Stomach (tissue), 9 donors: Measurements from ENCODE around the gene CHCHD6. TPM values are rescaled to one million over a fixed set of nuclear protein-coding genes. Genes with fewer than 3 reads are reported as not detected.

ENCODE experiments used
- DNase-seq, 2 donors: peaks; one replicate each; pipeline versions ENCODE4 v3.0.0 to v3.0.0-alpha.2; 2013 to 2019
- H3K27ac ChIP-seq, 5 donors: fragments of 200-600 bp in 4 of 5; sonication (generic) in 4 of 5; one replicate each; pipeline ENCODE4 v1.5.1; 2013 to 2019; ENCODE audit warnings: mild to moderate bottlenecking in 1 of 5, moderate library complexity in 1 of 5
- H3K27me3 ChIP-seq, 3 donors: fragments of 200-600 bp; sonication (generic); one replicate each; pipeline ENCODE4 v1.5.1; 2017 to 2019; ENCODE audit warnings: mixed run types in 1 of 3
- H3K36me3 ChIP-seq, 4 donors: fragments of 200-600 bp; sonication (generic); 1 replicate in 3 of 4; 2 replicates in 1 of 4; pipeline ENCODE4 v1.5.1; 2016 to 2019
- H3K4me1 ChIP-seq, 4 donors: fragments of 200-600 bp; sonication (generic); one replicate each; pipeline ENCODE4 v1.5.1; 2016 to 2019
- H3K4me3 ChIP-seq, 4 donors: fragments of 200-600 bp; sonication (generic) in 3 of 4; one replicate each; pipeline ENCODE4 v1.5.1; 2016 to 2019; ENCODE audit warnings: mild to moderate bottlenecking in 1 of 4
- H3K9me3 ChIP-seq, 4 donors: fragments of 200-600 bp; sonication (generic); one replicate each; pipeline ENCODE4 v1.5.1; 2016 to 2019
- EP300 ChIP-seq: sonication (generic); formaldehyde crosslinking; IDR thresholded peaks from one replicate; pipeline ENCODE4 v1.6.1; 2017; ENCODE audit warnings: antibody characterized with exemption
- POLR2A ChIP-seq, 4 donors: fragments of 450-650 bp; IDR thresholded peaks; one replicate each; pipeline ENCODE4 v1.6.1; 2016; ENCODE audit warnings: antibody characterized with exemption in 4 of 4, control low read depth in 2 of 4, mild to moderate bottlenecking in 1 of 4, moderate library complexity in 1 of 4
- POLR2AphosphoS5 ChIP-seq, 3 donors: sonication (generic); formaldehyde crosslinking; IDR thresholded peaks; one replicate each; pipeline ENCODE4 v1.6.1; 2016; ENCODE audit warnings: antibody characterized with exemption in 3 of 3
- WGBS, 5 donors: extraction: QIAGEN DNeasy Blood & Tissue Kit in 3 of 5; methylation state at CpG; one replicate each; pipeline versions ENCODE4 v1.1.5 to v1.1.7; 2013 to 2018; 5-methylcytosine and 5-hydroxymethylcytosine counted together
- intact Hi-C: fragments of 100-400 bp; cut with DNase I; formaldehyde crosslinking; loops from one replicate; pipeline ENCODE4 v1.15.1; 2023; ENCODE audit warnings: low total_unique reads
- polyA plus RNA-seq, 3 donors: library from polyadenylated mRNA; stranded (reverse); fragments of 200-250 nt; gene quantifications; one replicate each; pipeline ENCODE4 v1.2.3, GENCODE V29; 2013
- total RNA-seq, 5 donors: library from RNA; depleted of rRNA; stranded (reverse); fragments of >200 nt; gene quantifications; one replicate each; pipeline versions ENCODE4 v1.1.0 to v1.2.3, GENCODE V29; 2014 to 2016
- TF ChIP-seq, protein P1 (sequence below), 7 experiments: fragments of 450-650 bp in 4 of 7; fragments of 200-600 bp in 3 of 7; sonication (generic) in 3 of 7; IDR thresholded peaks; one replicate each; pipeline ENCODE4 v1.5.1; 2016 to 2019; ENCODE audit warnings: antibody characterized with exemption in 7 of 7, control low read depth in 2 of 7, mild to moderate bottlenecking in 1 of 7
- donor health status: healthy with polysubstance abuse.
- donor health status: Bipolar disorder and iron deficiency.
- donor health status: healthy.

Gene CHCHD6
- total and polyA plus RNA-seq, 8 donors = 4.0 to 40.8 (median 11.9) TPM; not detected in 1

DNA sequence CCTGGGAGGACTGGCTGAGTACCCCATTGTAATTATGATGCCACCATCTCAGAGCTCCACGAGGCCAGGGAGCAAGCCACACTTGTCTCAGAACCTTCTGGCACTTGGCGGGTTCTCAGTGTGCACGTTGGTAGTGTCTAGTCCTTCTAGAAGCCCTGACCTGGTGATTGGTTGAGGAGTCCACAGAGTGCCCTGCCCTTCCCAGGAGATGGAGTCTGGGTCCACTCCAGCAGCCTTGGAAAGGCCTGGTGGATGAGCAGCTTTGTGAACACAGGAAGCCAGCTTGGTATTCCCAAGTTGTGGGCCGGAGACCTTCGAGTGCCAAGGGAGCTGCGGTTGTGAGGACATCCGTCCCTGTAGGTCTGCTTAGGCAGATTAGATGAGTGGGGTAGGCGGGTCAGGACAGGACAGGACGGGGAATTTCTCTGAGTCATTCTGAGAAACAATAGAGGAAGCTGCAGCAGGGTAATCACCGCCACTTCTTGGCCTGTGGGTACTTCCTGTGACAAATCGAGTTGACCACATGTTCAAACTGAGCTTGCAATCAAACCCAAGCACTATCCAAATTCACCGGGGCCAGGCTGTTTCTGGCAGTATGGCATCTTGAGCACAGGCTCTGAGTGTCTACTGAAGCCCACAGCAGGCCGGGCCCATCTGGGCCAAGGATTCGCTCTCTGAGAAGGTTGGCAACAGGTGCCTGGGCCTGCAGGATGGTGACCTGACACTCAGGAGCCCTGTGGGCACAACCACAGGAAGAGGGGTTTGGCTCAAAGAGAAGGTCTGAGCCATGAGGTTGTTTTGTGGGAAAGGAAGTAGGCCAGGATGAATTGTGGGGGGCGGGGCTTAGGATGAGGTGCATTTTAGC is 207.4 kb downstream of the CHCHD6 start:
- Histone ChIP-seq H3K36me3 (peaks cover 0 to 14% (median 6%) of the 10 kb centered on the region in 4 donors), H3K9me3 (no peaks in the 10 kb centered on the region), H3K27ac (peak overlapping the region in 2 of 5 donors; percentile 65), H3K4me3 (no peak overlapping the region), H3K4me1 (peaks cover 0 to 20% (median 0%) of the 10 kb centered on the region in 4 donors), H3K27me3 (no peaks in the 10 kb centered on the region)
- 60 to 74% (median 73%) methylated on average over 12 to 15 of the region's 15 CpGs for WGBS, 5 donors
- peak; percentile 37 to 74 for DNase-seq
- TF ChIP-seq, protein P1, sequence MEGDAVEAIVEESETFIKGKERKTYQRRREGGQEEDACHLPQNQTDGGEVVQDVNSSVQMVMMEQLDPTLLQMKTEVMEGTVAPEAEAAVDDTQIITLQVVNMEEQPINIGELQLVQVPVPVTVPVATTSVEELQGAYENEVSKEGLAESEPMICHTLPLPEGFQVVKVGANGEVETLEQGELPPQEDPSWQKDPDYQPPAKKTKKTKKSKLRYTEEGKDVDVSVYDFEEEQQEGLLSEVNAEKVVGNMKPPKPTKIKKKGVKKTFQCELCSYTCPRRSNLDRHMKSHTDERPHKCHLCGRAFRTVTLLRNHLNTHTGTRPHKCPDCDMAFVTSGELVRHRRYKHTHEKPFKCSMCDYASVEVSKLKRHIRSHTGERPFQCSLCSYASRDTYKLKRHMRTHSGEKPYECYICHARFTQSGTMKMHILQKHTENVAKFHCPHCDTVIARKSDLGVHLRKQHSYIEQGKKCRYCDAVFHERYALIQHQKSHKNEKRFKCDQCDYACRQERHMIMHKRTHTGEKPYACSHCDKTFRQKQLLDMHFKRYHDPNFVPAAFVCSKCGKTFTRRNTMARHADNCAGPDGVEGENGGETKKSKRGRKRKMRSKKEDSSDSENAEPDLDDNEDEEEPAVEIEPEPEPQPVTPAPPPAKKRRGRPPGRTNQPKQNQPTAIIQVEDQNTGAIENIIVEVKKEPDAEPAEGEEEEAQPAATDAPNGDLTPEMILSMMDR (IDR thresholded peaks at IDR 0.05) = no peak
- TF ChIP-seq POLR2AphosphoS5 (IDR thresholded peaks at IDR 0.05) = no peak
- intact Hi-C loops = no loop called here

DNA sequence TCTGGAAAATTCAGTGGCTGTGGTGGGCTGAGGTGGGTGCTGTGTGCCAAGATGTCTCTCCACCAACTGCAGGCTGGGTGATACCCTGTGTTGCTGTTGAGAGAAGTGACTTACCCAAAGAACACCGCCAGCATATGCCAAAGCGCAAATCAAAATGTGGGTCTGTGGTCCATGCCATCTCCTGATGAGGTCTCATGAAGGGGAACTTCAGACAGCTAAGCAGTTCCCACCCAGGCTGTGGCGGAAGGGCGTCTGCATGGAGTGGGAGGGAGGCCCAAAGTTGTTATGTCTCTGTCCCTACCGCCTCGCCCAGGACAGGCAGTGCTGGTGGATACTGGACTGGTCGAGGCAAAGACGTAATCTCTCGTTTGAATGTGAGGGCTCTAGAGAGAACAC is 208.0 kb downstream of the CHCHD6 start:
- H3K4me1 ChIP-seq = peaks cover 0 to 20% (median 0%) of the 10 kb centered on the region in 4 donors
- no peak overlapping the region for H3K4me3 ChIP-seq
- no peaks in the 10 kb centered on the region for H3K27me3 ChIP-seq
- intact Hi-C loops = no loop called here
- WGBS, 5 donors = 91 to 99% (median 94%) methylated on average over 9 of the region's 9 CpGs
- no peaks in the 10 kb centered on the region for H3K9me3 ChIP-seq
- no peak for TF ChIP-seq EP300
- no peak for TF ChIP-seq POLR2A (IDR thresholded peaks at IDR 0.05)
- TF ChIP-seq, protein P1 (IDR thresholded peaks at IDR 0.05) = no peak
- no peak for TF ChIP-seq POLR2AphosphoS5 (IDR thresholded peaks at IDR 0.05)
- no peak for DNase-seq
- H3K27ac ChIP-seq = peak overlapping the region in 2 of 5 donors; percentile 65
- H3K36me3 ChIP-seq = peaks cover 0 to 20% (median 12%) of the 10 kb centered on the region in 4 donors

DNA sequence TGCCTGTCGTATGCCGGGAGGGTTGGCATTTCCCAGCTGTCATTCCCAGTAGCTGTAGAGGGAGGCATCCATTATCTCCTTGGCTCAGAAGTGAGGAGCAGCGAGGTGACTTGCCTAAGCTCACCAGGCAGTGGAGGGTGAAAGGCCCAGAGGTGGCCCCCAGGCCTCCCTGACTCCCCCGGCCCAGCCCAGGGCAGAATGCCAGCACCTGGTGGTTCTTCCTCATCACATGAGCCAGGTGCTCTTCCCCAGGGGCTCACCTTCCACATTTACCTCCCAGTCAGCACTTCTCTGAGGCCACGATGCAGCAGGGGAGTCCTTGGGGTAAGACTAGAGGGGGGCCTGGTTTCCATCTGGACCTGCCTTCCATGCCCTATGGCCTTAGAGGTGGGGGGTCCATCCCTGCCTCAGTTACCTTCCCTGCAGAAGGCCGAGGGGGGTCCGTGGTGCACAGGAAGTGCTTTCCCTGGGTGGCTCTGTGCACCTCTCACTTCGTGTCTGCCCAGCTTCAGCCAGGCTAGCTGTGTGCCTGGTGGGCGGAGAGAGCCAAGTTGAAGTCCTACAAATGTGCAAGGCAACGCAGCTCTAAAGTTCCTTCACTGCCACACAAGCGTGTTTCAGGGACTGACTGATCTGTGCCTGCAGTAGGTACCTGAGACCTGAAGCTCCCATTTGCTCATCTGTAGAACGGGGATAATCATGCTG is 208.6 kb downstream of the CHCHD6 start:
- intact Hi-C loops = no loop called here
- no peak for DNase-seq
- 94 to 97% (median 95%) methylated on average over 9 to 12 of the region's 12 CpGs for WGBS, 5 donors
- peaks cover 0 to 25% (median 15%) of the 10 kb centered on the region in 4 donors for H3K36me3 ChIP-seq
- no peak overlapping the region for H3K4me3 ChIP-seq
- peak overlapping the region in 1 of 5 donors; percentile 65 for H3K27ac ChIP-seq
- H3K27me3 ChIP-seq = no peaks in the 10 kb centered on the region
- H3K4me1 ChIP-seq = peaks cover 0 to 20% (median 0%) of the 10 kb centered on the region in 4 donors
- TF ChIP-seq POLR2A (IDR thresholded peaks at IDR 0.05) = no peak
- TF ChIP-seq POLR2AphosphoS5 (IDR thresholded peaks at IDR 0.05) = no peak
- no peak for TF ChIP-seq EP300
- TF ChIP-seq, protein P1 (IDR thresholded peaks at IDR 0.05) = no peak
- H3K9me3 ChIP-seq = no peaks in the 10 kb centered on the region

DNA sequence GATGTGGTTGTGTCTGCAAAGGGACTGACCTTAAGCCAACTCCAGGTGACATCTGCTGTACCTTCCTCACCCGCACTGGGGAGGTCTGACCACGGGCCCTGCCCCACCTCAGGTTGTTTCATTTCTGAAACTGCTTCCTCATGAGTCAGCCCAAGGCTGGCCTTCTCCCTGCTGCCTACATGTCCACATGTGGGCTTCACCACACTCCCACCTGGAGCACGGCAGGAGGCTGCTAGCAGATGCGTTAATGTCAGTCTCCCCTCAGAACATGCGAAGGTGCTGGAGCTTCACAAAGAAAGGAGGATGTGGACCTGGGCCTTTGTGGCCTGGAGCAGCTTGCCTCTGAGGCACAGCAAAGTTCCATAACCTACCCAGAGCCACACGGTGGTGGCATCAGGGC is 209.5 kb downstream of the CHCHD6 start:
- DNase-seq = no peak
- intact Hi-C loops = no loop called here
- H3K27ac ChIP-seq = no peak overlapping the region
- no peaks in the 10 kb centered on the region for H3K9me3 ChIP-seq
- H3K4me3 ChIP-seq = no peak overlapping the region
- H3K36me3 ChIP-seq = peaks cover 0 to 25% (median 15%) of the 10 kb centered on the region in 4 donors
- TF ChIP-seq POLR2A (IDR thresholded peaks at IDR 0.05) (no peak), POLR2AphosphoS5 (IDR thresholded peaks at IDR 0.05) (no peak), EP300 (no peak)
- TF ChIP-seq, protein P1 (IDR thresholded peaks at IDR 0.05) = no peak
- 87 to 93% (median 92%) methylated on average over 6 of the region's 6 CpGs for WGBS, 5 donors
- H3K27me3 ChIP-seq = no peaks in the 10 kb centered on the region
- H3K4me1 ChIP-seq = peaks cover 0 to 20% (median 0%) of the 10 kb centered on the region in 4 donors
